Sigmoid colon (tissue), 4 donors: ENCODE data around the gene EFR3B.

Experiments
- CTCF ChIP-seq, 4 experiments: fragments of 450-650 bp in 3 of 4; fragments of 200-600 bp in 1 of 4; IDR thresholded peaks; one replicate each; pipeline ENCODE4 v1.5.1; 2016 to 2019; ENCODE audit warnings: antibody characterized with exemption in 4 of 4, mild to moderate bottlenecking in 3 of 4, moderate library complexity in 2 of 4
- POLR2A ChIP-seq, 2 donors: fragments of 450-650 bp; IDR thresholded peaks; one replicate each; pipeline ENCODE4 v1.6.1; 2016; ENCODE audit warnings: antibody characterized with exemption in 2 of 2, mild to moderate bottlenecking in 2 of 2, moderate library complexity in 2 of 2
- POLR2AphosphoS5 ChIP-seq, 4 donors: sonication (generic); formaldehyde crosslinking; IDR thresholded peaks; one replicate each; pipeline ENCODE4 v1.6.1; 2017; ENCODE audit warnings: antibody characterized with exemption in 4 of 4

- TF ChIP-seq CTCF (IDR thresholded peaks at IDR 0.05), result no peak
- no peak for TF ChIP-seq POLR2A (IDR thresholded peaks at IDR 0.05)
- no peak for TF ChIP-seq POLR2AphosphoS5 (IDR thresholded peaks at IDR 0.05)
Measured at GRCh38 chr2:25042321-25043240, 705 bp downstream of the EFR3B start.
